ENCODE data around the gene MALRD1. TPM values are rescaled to one million over a fixed set of nuclear protein-coding genes. Genes with fewer than 3 reads are reported as not detected.

Gene MALRD1
- total RNA-seq, 2 experiments from 2014 or later, result not detected

GRCh38 chr10:19777806-19778205 is 729.2 kb downstream of the MALRD1 start:
- Mint-ChIP-seq H3K27ac (no peak overlapping the region), H3K27me3 (no peaks in the 10 kb centered on the region), H3K36me3 (ENCODE audit: low read depth) (no peaks in the 10 kb centered on the region), H3K9me3 (peaks cover 5% of the 10 kb centered on the region), H3K4me1 (no peaks in the 10 kb centered on the region), H3K4me3 (no peak overlapping the region)
- POLR2A ChIA-PET, result no interaction called here
- CTCF ChIA-PET, result no interaction called here
- no peak for DNase-seq

- Mint-ChIP-seq H3K27me3 (no peaks in the 10 kb centered on the region), H3K36me3 (ENCODE audit: low read depth) (no peaks in the 10 kb centered on the region), H3K27ac (no peak overlapping the region), H3K4me1 (no peaks in the 10 kb centered on the region), H3K4me3 (no peak overlapping the region), H3K9me3 (peaks cover 4% of the 10 kb centered on the region)
- no peak for DNase-seq
- POLR2A ChIA-PET, result no interaction called here
- CTCF ChIA-PET, result no interaction called here
Observed at GRCh38 chr10:19778996-19779395, 730.4 kb downstream of the MALRD1 start.

DNA sequence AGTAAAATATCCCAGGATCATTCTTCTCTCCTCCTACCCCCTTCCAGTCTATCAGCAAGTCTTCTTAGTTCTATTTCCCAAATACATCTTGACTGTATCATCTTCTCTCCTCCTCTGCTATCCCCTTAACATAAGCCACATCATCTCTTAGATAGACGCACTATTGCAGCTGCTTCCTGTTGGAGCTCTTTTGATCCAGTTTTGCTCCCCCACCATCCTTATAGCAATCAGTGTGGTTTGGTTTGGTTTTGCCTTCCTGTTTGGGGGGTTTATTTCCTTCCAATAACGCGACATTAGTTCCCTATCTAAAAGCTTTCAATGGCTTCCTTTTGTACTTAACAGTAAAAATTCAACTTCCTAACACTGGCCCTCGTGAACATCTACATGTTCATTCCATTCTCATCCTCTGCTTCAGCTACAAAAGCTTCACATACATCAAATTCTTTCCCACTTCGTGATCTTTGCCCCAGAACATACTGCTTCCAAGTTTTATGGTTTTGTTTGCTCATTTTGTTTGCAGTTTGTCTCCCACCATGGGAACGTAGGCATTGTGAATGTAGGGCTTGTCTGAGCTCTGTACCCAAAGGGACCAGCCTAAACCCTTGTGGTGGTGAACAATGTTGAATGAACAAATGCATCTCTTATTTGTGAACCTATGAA is 734.0 kb downstream of the MALRD1 start:
- Mint-ChIP-seq H3K9me3 (no peaks in the 10 kb centered on the region), H3K27ac (no peak overlapping the region), H3K4me3 (no peak overlapping the region), H3K4me1 (no peaks in the 10 kb centered on the region), H3K27me3 (no peaks in the 10 kb centered on the region), H3K36me3 (ENCODE audit: low read depth) (no peaks in the 10 kb centered on the region)
- ChIA-PET CTCF (no interaction called here), POLR2A (no interaction called here)
- no peak for DNase-seq

DNA sequence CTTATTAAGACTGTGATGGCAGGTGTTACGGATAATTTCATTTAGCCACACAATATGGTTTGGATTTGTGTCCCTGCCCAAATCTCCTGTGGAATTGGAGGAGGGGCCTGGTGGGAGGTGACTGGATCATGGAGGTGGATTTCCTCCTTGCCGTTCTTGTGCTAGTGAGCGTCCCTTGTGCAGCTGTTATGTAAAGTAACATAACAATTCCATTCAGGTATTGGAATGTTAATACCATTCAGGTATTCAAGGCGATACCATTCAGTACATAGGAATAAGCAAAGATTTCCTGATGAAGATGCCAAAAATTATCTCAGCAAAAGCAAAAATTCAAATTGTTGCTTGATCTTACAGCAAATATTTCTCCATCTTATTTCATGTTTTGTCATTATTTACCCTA is 735.1 kb downstream of the MALRD1 start:
- CTCF ChIA-PET, result no interaction called here
- H3K27me3 Mint-ChIP-seq, result no peaks in the 10 kb centered on the region
- no peak for DNase-seq
- no peaks in the 10 kb centered on the region for H3K36me3 Mint-ChIP-seq (ENCODE audit: low read depth)
- no peak overlapping the region for H3K4me3 Mint-ChIP-seq
- H3K4me1 Mint-ChIP-seq, result no peaks in the 10 kb centered on the region
- no peaks in the 10 kb centered on the region for H3K9me3 Mint-ChIP-seq
- POLR2A ChIA-PET, result no interaction called here
- no peak overlapping the region for H3K27ac Mint-ChIP-seq
